ENCODE measurements around the gene NID1. TPM values are rescaled to one million over a fixed set of nuclear protein-coding genes. Genes with fewer than 3 reads are reported as not detected.

Gene NID1
- total and polyA plus RNA-seq, 9 of the 15 experiments (the other 6 are each of a cell fraction or from before 2014, with no cell fraction given): 0.22 TPM; not detected in 8

DNA sequence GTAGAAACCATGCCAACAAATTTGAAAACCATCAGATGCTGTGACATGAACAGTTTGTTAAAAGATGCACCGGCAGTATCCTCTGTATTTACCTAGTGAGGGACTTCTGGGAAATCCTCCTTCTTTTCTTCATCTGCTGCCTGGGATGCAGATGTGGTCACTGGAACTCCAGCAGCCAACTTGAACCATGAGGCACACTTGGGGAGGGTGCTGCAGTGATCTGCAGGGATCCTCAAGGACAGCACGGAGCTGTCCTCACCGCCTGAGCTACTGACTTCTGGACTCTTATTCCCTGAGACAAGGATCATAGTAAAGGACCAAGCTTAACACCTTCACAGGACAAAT, 19.5 kb upstream of the NID1 start:
- TF ChIP-seq SP2 (IDR thresholded peaks at IDR 0.05; ENCODE audit: extremely low read depth, low read depth, low read length, poor library complexity, severe bottlenecking): no peak
- no peak for TF ChIP-seq ZBTB34 (CRISPR knock-in tag; IDR thresholded peaks at IDR 0.05)
- no peak for TF ChIP-seq ZNF324 (CRISPR knock-in tag; IDR thresholded peaks at IDR 0.05)
- TF ChIP-seq, protein P1, sequence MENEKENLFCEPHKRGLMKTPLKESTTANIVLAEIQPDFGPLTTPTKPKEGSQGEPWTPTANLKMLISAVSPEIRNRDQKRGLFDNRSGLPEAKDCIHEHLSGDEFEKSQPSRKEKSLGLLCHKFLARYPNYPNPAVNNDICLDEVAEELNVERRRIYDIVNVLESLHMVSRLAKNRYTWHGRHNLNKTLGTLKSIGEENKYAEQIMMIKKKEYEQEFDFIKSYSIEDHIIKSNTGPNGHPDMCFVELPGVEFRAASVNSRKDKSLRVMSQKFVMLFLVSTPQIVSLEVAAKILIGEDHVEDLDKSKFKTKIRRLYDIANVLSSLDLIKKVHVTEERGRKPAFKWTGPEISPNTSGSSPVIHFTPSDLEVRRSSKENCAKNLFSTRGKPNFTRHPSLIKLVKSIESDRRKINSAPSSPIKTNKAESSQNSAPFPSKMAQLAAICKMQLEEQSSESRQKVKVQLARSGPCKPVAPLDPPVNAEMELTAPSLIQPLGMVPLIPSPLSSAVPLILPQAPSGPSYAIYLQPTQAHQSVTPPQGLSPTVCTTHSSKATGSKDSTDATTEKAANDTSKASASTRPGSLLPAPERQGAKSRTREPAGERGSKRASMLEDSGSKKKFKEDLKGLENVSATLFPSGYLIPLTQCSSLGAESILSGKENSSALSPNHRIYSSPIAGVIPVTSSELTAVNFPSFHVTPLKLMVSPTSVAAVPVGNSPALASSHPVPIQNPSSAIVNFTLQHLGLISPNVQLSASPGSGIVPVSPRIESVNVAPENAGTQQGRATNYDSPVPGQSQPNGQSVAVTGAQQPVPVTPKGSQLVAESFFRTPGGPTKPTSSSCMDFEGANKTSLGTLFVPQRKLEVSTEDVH (IDR thresholded peaks at IDR 0.05; ENCODE audit: low read depth, partially characterized antibody): no peak
- TF ChIP-seq, protein P2, sequence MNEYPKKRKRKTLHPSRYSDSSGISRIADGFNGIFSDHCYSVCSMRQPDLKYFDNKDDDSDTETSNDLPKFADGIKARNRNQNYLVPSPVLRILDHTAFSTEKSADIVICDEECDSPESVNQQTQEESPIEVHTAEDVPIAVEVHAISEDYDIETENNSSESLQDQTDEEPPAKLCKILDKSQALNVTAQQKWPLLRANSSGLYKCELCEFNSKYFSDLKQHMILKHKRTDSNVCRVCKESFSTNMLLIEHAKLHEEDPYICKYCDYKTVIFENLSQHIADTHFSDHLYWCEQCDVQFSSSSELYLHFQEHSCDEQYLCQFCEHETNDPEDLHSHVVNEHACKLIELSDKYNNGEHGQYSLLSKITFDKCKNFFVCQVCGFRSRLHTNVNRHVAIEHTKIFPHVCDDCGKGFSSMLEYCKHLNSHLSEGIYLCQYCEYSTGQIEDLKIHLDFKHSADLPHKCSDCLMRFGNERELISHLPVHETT (CRISPR knock-in tag; conservative IDR thresholded peaks at IDR 0.05 in 1 of 2, IDR thresholded peaks at IDR 0.05 in 1 of 2): no peak
- no peak for TF ChIP-seq RFX5 (IDR thresholded peaks at IDR 0.05; ENCODE audit: low read depth, low read length)
- peak; percentile 85 for TF ChIP-seq RBM25 (IDR thresholded peaks at IDR 0.05; ENCODE audit: low read depth, low read length, severe bottlenecking)
- CTCF ChIA-PET (ENCODE audit: low intra/inter-chr PET ratio): no interaction called here
- Histone ChIP-seq H3K9me3 (replicated peaks; ENCODE audit: control insufficient read depth, insufficient read depth, low read depth, low read length) (no peaks in the 10 kb centered on the region), H3K9me1 (ENCODE audit: control insufficient read depth, insufficient read depth, low read length) (no peaks in the 10 kb centered on the region), H3K36me3 (ENCODE audit: control insufficient read depth, insufficient read depth, low read length) (no peaks in the 10 kb centered on the region), H3K27ac (ENCODE audit: extremely low read depth, low read depth, low read length) (no peak overlapping the region), H4K20me1 (replicated peaks; ENCODE audit: control insufficient read depth, insufficient read depth, low read length) (no peaks in the 10 kb centered on the region), H3K4me1 (replicated peaks in 1 of 2; ENCODE audit: control insufficient read depth in 2 of 2, insufficient read depth in 2 of 2, low read length in 2 of 2) (no peaks in the 10 kb centered on the region), H2AFZ (ENCODE audit: low read depth, low read length) (no peak overlapping the region), H3K4me3 (no peak overlapping the region), H3K9ac (ENCODE audit: insufficient read depth in 1 of 2, low read depth in 2 of 2, low read length in 2 of 2) (no peak overlapping the region), H3K4me2 (ENCODE audit: insufficient read depth, low read length) (no peak overlapping the region), H3K27me3 (ENCODE audit: control insufficient read depth in 2 of 2, insufficient read depth in 2 of 2, low read length in 2 of 2) (peaks cover 16 to 46% of the 10 kb centered on the region in 2 experiments; a peak in 4 of 5 replicates), H3K79me2 (ENCODE audit: control insufficient read depth, insufficient read depth, low read length) (no peaks in the 10 kb centered on the region)
- intact Hi-C loops (cut with micrococcal nuclease) (no loop called here), in situ Hi-C loops (cut with MboI) (no loop called here)
- FAIRE-seq (no peak), DNase-seq (ENCODE audit: extremely low read depth in 1 of 4, low spot score in 3 of 4) (no peak), ATAC-seq (no peak)
- WGBS (ENCODE audit: insufficient coverage, low coverage, missing lambda C conversion rate): 2% methylated on average over 3 of the region's 3 CpGs
- POLR2A ChIA-PET: interaction anchor here (0.6 kb wide), 1 partner anchor 241 kb away, joined by 3 read pairs; no protein-coding TSS in a partner anchor
- BruUV-seq (replicated peaks): no TSS peak

Data from K562 (cell line).